ENCODE data around the gene KLHL21. TPM values are rescaled to one million over a fixed set of nuclear protein-coding genes. Genes with fewer than 3 reads are reported as not detected.

Gene KLHL21
- total and polyA plus RNA-seq, 2 of the 4 experiments (the other 2 are of a cell fraction), result 12.0 to 36.7 TPM

DNA sequence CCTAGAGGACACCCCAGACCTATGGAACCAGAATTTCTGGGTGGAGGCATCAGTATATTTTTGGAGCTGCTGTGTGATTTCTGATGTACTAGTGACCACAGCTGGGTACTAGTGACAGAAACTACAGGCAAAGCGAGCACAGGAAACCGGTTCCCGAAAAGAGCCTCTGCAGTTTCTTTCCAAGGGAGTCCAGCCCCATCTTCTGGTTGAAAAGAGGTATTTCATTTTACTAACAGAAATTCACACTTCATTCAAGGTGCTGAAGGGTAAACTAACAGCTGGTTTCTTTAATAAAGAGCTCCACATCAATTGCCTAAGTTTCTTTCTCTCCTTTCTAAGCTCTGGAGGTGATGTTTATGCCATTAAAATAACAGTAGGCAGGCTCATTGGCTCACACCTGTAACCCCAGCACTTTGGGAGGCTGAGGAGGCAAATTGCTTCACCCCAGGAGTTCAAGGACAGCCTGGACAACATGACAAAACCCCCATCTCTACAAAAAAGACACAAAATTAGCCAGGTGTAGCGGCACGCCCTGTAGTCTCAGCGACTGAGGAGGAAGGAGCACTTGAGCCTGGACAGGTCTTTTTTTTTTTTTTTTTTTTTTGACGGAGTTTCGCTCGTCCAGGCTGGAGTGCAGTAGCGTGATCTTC is 44.0 kb upstream of the KLHL21 start:
- in situ Hi-C loops (cut with MboI; ENCODE audit: low sequenced_read_pairs) (loop anchor here (10.0 kb wide), 1 partner anchor 152 kb away; the partner anchor contains the start of gene PLEKHG5), dilution Hi-C loops (cut with HindIII; ENCODE audit: low sequenced_read_pairs, unreplicated experiment) (no loop called here), intact Hi-C loops (cut with micrococcal nuclease) (loop anchor here (1.0 to 2.0 kb wide), 2 partner anchors 46 to 160 kb away; no protein-coding TSS in a partner anchor)
- Histone ChIP-seq H3K79me1 (ENCODE audit: low read depth in 1 of 2, low read length in 2 of 2) (peaks cover 0 to 4% of the 10 kb centered on the region in 2 experiments; a peak in 1 of 4 replicates), H4K91ac (ENCODE audit: insufficient read depth, low read depth, low read length) (no peak overlapping the region), H3K27me3 (ENCODE audit: control insufficient read depth, insufficient read depth, low read length) (no peaks in the 10 kb centered on the region), H3K9me1 (ENCODE audit: insufficient read depth, low read length) (no peaks in the 10 kb centered on the region), H3K36me3 (ENCODE audit: control insufficient read depth, insufficient read depth, low read length) (peaks cover 32% of the 10 kb centered on the region), H3K4ac (ENCODE audit: low read depth, low read length) (no peak overlapping the region), H2AK5ac (ENCODE audit: low read depth, low read length) (no peak overlapping the region), H4K5ac (ENCODE audit: low read depth, low read length) (no peak overlapping the region), H3K9me3 (ENCODE audit: control insufficient read depth, insufficient read depth, low read length) (no peaks in the 10 kb centered on the region), H2BK15ac (ENCODE audit: low read depth, low read length) (no peak overlapping the region), H2AFZ (replicated peaks; ENCODE audit: low read length, poor library complexity) (no peak overlapping the region), H3K18ac (ENCODE audit: low read depth, low read length) (no peak overlapping the region), H3K4me1 (ENCODE audit: control insufficient read depth, insufficient read depth, low read length) (no peaks in the 10 kb centered on the region), H4K20me1 (ENCODE audit: insufficient read depth, low read length) (0 out of 2 replicates have a peak, but pooled peaks cover 4% of the 10 kb centered on the region), H4K8ac (ENCODE audit: low read depth in 2 of 2, low read length in 2 of 2) (no peak overlapping the region), H2AK9ac (replicated peaks; ENCODE audit: low read depth, low read length, poor library complexity) (no peak overlapping the region), H3K4me3 (ENCODE audit: insufficient read depth, low read depth, low read length) (no peak overlapping the region), H3K56ac (ENCODE audit: extremely low read depth, insufficient read depth, low read length) (no peak overlapping the region), H3K9ac (ENCODE audit: low read depth, low read length) (no peak overlapping the region), H2BK5ac (ENCODE audit: low read depth, low read length, poor library complexity, severe bottlenecking) (no peak overlapping the region), H2BK20ac (ENCODE audit: low read depth, low read length) (no peak overlapping the region), H3K4me2 (ENCODE audit: low read depth, low read length) (no peak overlapping the region), H3K14ac (replicated peaks; ENCODE audit: low read depth, low read length) (no peak overlapping the region), H2BK120ac (ENCODE audit: low read depth, low read length) (no peak overlapping the region), H3K27ac (ENCODE audit: insufficient read depth, low read length) (no peak overlapping the region), H3K23ac (ENCODE audit: low read depth, low read length) (no peak overlapping the region)
- peak; percentile 54 for DNase-seq
- ChIA-PET CTCF (interaction anchor here (0.6 to 1.3 kb wide), 6 partner anchors 10 to 653 kb away, joined by 3 to 4 read pairs (median 4); partner anchors contain the start of gene NOL9), POLR2A (ENCODE audit: unreplicated experiment) (no interaction called here)
- TF ChIP-seq CHD1 (IDR thresholded peaks at IDR 0.05; ENCODE audit: low read depth, low read length), result no peak
- TF ChIP-seq FOS (IDR thresholded peaks at IDR 0.05; ENCODE audit: low read depth, low read length), result no peak
- TF ChIP-seq, protein P1, sequence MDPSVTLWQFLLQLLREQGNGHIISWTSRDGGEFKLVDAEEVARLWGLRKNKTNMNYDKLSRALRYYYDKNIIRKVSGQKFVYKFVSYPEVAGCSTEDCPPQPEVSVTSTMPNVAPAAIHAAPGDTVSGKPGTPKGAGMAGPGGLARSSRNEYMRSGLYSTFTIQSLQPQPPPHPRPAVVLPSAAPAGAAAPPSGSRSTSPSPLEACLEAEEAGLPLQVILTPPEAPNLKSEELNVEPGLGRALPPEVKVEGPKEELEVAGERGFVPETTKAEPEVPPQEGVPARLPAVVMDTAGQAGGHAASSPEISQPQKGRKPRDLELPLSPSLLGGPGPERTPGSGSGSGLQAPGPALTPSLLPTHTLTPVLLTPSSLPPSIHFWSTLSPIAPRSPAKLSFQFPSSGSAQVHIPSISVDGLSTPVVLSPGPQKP (IDR thresholded peaks at IDR 0.05; ENCODE audit: borderline replicate concordance, low read depth, low read length), result no peak
- no peak for TF ChIP-seq MXI1 (IDR thresholded peaks at IDR 0.05; ENCODE audit: borderline replicate concordance, low read depth, low read length)
- peak; percentile 53 for TF ChIP-seq SMC3 (IDR thresholded peaks at IDR 0.05; ENCODE audit: low read depth, low read length)
- peak; percentile 78 for TF ChIP-seq RAD21 (IDR thresholded peaks at IDR 0.05; ENCODE audit: low read length)
- TF ChIP-seq CEBPB (IDR thresholded peaks at IDR 0.05; ENCODE audit: low read depth, low read length), result no peak
- TF ChIP-seq, protein P2, sequence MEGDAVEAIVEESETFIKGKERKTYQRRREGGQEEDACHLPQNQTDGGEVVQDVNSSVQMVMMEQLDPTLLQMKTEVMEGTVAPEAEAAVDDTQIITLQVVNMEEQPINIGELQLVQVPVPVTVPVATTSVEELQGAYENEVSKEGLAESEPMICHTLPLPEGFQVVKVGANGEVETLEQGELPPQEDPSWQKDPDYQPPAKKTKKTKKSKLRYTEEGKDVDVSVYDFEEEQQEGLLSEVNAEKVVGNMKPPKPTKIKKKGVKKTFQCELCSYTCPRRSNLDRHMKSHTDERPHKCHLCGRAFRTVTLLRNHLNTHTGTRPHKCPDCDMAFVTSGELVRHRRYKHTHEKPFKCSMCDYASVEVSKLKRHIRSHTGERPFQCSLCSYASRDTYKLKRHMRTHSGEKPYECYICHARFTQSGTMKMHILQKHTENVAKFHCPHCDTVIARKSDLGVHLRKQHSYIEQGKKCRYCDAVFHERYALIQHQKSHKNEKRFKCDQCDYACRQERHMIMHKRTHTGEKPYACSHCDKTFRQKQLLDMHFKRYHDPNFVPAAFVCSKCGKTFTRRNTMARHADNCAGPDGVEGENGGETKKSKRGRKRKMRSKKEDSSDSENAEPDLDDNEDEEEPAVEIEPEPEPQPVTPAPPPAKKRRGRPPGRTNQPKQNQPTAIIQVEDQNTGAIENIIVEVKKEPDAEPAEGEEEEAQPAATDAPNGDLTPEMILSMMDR (conservative IDR thresholded peaks at IDR 0.05; ENCODE audit: low read depth, low read length), result peak; percentile 69
- no TSS peak for BruUV-seq (replicated peaks)
- peak; percentile 87 for ATAC-seq (ENCODE audit: low read depth)
- WGBS, 2 experiments (ENCODE audit: extremely low coverage in 2 of 2, insufficient read length in 1 of 2), result no CpG with 5 or more reads among the region's 10 CpGs
